DLD1 (cell line): ENCODE measurements around the gene MMP23B.

Experiments
- in situ Hi-C: cut with HindIII; loops from 2 replicates; pipeline ENCODE4 v1.10.0; 2017; ENCODE audit warnings: low sequenced_read_pairs

The MMP23B gene

DNA sequence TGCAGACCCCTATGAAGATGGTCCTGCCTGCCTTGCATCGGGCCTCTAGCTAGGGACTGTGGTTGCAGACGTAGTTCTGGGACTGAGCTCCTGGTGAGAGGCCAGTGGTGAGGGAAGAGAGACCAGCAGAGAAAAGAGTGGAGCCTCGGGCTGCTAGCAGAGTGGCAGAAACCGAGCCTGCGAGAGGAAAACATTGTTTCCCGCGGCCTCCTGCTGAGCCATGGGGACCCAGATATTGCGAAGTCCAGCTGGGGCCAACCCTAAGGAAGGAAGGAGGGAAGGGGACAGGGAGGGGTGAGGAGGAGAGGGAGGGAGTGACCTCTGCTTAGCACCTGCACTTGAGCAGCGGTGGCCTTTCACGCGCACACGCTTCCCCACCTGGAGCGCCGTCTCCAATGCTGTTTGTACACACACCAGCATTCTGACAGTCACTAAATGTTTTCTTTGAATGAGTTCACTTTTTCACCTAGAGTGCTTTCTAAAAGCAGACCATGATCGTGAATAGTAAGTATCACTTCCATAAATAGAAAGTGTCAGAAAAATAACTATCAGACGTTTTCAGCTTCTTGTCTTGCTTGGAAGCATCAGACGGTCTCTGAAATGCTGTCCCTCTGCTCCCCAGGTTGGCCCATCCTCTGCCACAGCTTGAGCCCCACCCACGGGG lies 29.5 kb upstream of the MMP23B start:
- in situ Hi-C loops, result no loop called here

DNA sequence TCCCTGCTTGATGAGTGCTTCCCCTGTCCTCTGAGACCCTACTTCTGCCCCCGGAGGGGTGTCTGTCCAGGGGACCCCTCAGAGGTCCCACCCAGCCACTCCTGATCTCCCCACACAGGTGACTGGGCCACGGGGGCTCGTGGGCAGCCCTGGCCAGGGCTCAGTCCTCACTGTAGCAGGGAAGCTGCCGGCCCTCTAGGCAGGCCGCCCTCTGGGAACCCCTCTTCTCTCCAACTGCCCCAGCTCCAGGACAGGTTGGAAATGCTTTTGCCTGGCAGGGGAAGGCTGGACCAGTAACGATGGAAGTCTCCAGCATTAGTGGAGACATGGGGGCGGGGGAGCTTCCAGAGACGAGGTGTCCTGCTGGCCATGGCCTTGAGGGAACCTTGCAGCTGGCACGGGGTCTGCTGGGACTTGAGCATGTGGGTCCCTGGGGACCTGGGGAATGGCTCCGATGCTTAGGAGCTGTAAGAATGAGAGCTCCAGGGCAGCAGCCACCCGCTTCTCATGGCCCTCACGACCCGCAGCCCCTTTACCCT lies 28.9 kb upstream of the MMP23B start:
- in situ Hi-C loops, result no loop called here

DNA sequence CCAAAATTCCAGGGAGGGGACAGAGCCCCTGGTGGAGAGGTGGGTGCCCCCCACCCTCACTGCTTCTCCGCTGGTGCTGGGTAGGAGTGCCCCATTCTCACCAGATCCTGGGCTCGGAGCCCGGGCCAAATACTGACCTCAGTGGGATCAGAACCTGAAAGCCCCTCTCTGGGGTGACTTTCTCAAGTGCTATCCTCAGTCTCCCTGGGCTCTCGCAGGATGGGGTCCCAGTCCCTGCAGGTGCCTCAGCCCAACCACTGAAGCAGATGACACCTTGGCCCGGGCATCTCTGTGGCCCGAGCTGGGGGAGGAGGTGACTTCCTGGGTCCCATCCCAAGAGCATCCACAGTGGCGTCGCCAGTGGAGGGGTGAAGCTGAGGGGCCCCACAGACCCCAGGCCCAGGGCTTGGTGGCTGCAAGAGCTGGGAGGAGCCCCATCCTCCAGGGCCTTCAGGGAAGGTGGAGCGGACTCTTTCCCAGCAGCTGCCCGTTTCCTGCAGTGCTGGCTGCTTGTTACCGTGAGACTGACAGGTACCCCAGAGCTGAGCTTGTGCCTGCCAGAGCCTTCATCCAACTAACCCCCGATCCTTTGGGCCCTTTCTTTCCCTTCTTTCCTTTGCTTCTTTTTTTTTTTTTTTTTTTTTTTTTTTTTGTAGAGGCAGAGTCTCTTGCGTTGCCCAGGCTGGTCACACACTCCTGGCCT lies 28.2 kb upstream of the MMP23B start:
- in situ Hi-C loops, result no loop called here

DNA sequence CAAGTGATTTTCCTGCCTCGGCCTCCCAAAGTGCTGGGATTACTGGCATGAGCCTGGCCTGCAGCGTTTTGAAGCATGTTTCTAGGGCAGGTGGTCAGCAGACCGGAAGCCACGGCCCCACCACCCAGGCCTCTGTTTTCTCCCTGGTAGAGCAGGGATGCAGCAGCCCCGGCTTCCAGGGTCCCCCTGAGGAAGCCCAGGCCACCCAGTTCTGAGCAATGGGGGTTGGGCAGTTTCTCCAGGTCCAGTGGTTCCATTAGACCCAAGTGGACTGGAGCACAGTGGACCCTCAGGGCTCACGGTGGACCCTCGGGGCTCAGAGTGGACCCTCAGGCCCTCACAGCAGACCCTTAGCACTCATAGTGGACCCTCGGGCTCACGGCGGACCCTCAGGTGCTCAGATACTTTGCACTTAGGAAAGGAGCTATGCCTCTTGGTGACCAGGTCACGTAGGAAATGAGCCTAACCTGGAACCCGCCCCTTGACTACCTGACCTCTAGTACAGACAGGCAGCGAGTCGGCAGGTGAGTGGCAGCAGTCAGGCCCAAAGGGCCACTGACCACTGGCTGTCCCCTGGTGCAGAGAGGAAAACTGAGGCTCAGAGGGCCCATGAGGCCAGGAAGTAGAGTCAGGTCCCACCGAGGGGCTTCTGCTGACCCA lies 27.5 kb upstream of the MMP23B start:
- in situ Hi-C loops, result no loop called here

DNA sequence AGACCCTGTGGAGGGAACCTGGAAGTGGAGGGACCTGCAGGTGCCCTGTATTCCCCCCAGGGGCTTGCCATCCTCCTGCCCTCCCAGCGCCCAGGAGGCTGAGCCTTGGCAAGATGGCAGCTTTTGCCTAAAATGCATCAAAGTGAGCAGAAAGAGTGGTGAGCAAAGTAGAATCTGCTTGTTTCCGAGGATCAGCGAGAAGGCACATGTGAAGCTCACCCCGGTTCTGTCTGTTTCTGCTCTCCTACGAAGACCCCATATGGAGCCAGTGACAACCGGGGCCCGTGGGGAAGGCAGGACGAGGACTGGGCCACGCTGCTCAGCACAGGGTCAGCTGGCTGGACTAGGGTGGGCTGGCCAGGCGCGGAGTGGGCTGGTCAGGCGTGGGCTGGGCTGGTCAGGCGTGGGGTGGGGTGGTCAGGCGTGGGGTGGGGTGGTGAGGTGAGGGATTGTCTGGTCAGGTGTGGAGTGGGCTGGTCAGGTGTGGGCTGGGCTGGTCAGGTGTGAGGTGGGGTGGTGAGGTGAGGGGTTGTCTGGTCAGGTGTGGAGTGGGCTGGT lies 26.9 kb upstream of the MMP23B start:
- in situ Hi-C loops, result no loop called here

DNA sequence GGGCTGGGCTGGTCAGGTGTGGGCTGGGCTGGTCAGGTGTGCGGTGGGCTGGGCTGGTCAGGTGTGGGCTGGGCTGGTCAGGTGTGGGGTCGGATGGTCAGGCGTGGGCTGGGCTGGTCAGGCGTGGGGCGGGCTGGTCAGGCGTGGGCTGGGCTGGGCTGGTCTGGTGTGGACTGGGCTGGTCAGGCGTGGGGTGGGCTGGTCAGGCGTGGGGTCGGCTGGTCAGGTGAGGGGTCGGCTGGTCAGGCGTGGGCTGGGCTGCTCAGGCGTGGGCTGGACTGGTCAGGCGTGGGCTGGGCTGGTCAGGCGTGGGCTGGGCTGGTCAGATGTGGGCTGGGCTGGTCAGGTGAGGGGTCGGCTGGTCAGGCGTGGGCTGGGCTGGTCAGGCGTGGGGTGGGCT lies 26.2 kb upstream of the MMP23B start:
- in situ Hi-C loops, result no loop called here

DNA sequence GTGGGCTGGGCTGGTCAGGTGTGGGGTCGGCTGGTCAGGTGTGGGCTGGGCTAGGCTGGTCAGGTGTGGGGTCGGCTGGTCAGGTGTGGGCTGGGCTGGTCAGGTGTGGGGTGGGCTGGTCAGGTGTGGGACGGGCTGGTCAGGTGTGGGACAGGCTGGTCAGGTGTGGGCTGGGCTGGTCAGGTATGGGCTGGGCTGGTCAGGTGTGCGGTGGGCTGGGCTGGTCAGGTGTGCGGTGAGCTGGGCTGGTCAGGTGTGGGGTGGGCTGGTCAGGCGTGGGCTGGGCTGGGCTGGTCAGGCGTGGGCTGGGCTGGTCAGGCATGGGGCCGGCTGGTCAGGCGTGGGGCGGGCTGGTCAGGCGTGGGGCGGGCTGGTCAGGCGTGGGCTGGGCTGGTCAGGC lies 25.7 kb upstream of the MMP23B start:
- in situ Hi-C loops, result no loop called here

DNA sequence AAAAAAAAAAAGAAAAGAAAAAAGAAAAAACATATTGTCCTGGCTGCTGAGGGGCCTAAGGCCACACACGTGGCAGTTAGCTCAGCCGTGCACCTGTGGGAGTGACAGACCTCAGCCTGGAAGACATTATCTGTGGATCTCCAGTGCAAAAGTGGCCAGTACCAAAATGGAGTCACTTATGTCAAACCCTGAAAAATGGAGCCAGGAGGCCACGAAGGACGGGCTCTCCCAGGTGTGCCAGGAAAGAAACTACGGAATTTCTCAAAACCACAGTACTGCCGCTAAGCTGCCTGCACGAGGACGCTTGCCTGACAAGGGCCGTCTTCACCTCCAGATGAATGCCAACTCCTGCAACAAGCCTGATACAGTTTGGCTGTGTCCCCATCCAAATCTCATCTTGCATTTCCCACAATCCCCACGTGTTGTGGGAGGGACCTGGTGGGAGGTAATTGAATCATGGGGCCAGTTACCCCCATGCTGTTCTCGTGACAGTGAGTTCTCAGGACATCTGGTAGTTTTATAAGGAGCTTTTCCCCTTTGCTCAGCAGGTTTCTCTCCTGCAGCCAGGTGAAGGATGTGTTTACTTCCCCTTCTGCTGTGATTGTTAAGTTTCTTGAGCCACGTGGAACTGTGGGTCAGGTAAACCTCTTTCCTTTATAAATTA lies 22.0 kb upstream of the MMP23B start:
- in situ Hi-C loops, result no loop called here

DNA sequence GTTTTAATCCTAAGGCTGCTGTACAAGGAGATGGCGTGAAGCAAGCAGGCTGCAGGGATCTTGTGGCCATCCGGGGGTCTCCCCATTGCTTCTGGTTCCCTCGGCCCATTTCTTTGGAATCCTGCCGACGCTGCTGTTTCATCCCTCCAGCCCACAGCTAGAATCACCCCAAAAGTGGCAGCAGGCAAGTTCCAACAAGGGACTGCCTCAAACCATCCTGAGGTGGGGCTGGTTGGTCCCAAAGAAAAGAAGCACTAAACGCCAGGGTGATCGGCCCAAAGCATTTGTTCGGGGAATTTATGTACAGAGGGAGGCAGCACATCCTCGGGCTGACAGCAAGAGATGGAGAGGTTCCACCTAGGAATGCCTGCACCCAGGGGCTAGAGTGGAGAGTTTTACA lies 21.2 kb upstream of the MMP23B start:
- in situ Hi-C loops, result no loop called here

DNA sequence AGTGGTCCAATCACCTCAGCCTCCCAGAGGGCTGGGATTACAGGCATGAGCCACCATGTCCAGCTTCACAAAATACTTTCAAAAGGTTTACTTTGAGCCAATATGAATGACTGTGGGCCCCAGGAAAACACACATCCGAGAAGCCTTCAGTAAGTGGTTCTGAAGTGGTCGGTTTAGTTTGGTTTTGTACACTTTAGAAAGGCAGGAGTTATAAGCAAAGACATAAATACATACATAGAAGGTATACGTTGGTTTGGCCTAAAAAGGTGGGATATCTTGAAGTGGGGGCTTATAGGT lies 19.9 kb upstream of the MMP23B start:
- in situ Hi-C loops, result no loop called here

DNA sequence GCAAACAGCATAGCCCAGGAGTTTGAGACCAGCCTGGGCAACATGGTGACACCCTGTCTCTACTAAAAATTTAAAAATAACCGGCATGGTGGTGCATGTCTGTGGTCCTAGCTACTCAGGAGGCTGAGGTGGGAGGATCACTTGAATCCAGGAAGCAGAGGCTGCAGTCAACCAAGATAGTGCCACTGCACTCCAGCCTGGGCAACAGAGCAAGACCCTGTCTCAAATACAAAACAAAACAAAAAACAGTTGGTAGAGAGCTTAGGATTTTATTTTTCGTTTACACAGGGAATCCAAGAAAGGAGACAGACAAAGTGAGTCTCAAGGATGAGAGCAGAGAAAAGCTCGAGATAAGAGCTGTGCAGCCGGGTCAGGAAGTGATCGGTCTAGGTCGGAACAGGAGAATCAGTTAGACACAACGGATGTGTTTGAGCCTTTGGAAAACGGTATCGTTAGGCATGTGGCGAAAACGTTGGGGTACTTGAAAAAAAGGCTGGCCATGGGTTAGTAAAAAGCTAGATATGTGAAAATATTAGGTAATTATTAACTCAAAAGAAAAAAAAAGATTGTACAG lies 18.4 kb upstream of the MMP23B start:
- in situ Hi-C loops, result no loop called here

DNA sequence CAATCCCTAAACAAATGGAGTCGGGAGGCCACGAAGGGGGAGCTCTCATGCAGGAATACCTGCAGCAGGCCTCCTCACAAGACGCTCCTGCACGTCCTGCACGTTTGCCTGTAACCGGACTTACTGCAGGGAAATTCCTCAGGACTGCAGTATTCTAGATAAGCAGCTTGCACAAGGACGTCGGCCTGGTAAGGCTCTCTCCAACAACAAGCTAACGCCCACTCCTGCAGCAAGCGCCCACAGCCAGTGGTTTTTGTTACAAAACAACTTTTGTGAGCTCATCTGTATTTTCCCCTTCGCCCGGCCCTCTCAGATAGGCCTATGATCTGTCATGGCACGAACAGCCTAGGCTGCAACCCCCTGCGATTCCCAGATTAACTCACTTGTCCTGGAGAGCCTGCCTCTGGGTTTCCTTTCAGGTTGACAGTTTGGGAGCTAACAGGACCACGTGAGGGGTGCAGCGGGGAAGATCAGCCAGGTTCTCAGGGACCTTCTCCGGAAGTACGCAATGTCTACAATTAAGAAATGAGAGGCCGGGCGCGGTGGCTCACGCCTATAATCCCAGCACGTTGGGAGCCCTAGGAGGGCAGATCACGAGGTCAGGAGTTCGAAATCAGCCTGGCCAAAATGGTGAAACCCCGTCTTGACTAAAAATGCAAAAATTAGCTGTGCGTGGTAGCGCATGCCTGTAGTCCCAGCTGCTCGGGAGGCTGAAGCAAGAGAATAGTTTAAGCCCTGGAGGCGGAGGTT lies 17.6 kb upstream of the MMP23B start:
- in situ Hi-C loops, result no loop called here

DNA sequence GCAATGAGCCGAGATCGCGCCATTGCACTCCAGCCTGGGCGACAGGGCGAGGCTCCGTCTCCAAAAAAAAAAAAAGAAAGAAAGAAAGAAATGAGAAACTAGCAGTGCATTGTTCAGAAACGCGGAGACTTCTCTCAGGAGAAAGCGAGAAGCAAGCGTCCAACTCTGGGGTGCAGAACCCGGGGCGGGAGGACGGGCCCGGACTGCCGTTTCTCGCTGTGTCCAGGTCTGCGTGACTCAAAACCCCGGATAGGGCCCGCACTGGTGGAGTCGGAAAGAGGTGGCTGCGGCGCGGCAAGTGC lies 17.1 kb upstream of the MMP23B start:
- in situ Hi-C loops, result no loop called here

DNA sequence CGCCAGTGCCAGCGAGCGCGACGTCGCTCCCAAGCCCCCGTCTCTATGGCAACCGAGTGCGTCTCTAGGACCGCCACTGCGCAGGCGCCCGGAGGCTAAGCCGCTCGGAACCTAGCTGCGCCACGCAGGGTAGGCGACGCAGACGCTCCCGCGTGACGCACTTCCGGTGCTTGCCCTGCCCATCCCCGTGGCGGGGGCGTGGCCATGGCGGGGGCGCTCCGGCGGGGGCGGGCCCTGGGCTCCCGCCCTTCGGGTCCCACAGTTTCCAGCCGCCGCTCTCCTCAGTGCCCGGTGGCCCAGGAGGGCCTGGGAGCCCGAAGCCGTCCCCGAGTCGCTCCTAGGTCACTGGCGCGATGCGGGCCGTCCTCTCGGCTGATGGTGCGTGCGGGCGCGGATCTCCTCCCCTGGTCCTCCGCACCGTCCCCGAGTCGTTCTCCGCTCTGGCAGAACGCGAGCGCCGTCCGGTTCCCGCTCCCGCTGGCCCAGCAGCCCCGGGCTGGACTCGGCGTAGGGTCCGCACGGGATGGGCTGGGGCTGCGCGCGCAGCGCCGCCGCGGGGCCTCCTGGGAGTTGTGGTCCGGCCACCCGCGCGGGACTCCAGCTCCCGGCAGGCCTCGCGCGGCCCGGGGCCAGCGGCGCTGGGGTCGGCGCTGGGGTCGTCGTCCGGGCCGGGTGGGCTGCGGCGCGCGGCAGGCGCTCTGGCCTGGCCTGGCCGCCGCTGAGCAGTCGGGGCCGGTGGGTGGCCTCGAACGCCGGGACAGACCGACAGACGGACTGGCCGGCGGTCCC lies 16.5 kb upstream of the MMP23B start, which contains the start of gene MIB2:
TSS of gene MIB2 (plus strand) at position 245 of the 789 bp plus-strand sequence. CDS start 7,953 bp downstream, outside the sequence.
- in situ Hi-C loops, result no loop called here

DNA sequence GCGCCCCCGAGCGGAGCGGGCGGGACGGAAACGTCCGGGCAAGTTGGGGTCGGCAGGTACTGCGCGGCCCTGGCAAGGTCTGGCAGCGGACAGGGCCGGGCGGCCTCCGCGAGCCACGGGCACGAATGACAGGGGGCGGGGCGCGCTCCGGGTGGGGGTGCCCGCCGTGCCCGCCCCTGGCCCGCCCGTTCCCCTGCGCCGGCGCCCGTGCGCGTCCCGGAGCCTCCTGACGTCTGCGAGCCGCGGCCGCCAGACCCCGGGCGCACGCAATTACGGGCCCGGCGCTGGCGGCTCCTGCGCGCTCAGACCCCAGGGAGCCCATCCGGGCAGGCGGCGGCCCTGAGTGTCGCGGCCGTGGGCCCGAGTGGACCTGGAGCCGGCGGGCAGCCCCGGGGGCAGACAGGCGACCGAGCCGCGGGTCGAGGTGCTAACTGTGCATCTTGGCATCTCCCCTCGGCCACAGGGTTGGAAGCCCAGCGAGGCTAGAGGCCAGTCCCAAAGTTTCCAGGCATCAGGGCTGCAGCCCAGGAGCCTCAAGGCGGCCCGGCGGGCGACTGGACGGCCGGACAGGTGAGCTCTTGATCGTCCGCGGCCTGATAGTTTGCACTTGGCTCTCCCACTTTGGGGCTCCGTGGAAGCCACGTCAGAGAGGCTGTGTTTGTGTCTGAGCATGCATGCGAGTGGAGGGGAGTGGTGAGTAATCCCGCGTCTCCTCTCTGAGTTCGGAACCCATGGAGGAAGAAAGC lies 15.8 kb upstream of the MMP23B start:
- in situ Hi-C loops, result no loop called here

DNA sequence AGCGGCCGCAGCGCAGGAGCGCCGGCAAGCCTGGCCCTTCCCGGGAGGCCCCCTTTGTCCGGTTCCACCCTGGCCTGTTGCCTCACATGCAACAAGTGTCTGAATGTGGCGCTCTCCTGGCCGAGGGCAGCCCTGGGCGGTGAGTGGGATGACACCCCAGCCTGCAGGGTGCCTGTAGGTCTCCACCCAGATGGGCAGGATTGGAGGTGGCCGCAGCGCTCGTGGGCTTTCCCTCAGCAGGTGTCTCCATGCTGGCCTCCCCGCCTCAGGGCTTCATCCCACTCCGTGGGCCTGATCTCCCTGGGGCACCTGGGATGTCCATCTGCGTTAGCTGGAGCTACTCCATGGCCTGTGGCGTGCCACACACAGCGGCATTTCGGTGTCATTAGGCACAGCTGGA lies 15.1 kb upstream of the MMP23B start:
- in situ Hi-C loops, result no loop called here

DNA sequence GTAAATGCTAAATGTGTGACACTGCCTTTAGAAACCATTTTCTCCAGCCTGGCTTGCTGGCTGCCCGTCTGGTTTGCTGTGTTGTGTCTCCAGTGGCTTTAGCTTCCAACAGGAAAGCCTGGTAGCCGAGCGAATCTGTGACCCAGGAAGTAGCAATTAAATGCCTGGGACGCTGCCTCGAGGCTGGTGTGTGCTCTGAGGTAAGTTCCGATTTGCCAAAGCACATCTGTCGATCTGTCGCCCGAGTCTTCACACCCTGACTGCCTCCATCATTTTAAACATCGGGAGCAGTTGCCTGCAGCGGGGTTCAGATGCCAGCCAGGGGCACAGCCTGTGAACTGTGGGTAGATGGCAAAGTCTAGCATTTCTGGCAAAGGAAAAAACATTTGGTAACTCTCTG lies 14.5 kb upstream of the MMP23B start:
- in situ Hi-C loops, result no loop called here

DNA sequence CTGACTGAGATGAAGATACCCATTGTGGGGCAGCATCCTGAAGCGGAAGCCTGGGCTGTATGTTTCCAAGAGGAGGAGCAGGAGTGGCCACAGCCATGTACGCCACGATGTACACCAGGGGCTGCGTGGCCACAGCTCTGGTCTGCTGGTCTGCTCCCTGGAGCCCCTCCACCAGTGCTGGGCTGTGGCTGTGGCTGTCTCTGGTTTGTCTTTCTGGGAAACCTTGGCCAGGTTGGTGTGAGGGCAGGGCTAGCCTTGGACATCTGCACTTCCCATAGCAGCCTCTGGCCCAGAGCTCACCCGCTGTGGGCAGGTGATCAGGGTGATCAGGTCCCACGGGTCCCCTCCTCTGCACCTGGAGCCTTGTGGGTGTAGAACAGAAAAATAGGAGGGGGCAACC lies 14.0 kb upstream of the MMP23B start:
- in situ Hi-C loops, result no loop called here
